ENCODE measurements around the gene OR2M2. TPM values are rescaled to one million over a fixed set of nuclear protein-coding genes. Genes with fewer than 3 reads are reported as not detected.

OR2M2 gene, protein sequence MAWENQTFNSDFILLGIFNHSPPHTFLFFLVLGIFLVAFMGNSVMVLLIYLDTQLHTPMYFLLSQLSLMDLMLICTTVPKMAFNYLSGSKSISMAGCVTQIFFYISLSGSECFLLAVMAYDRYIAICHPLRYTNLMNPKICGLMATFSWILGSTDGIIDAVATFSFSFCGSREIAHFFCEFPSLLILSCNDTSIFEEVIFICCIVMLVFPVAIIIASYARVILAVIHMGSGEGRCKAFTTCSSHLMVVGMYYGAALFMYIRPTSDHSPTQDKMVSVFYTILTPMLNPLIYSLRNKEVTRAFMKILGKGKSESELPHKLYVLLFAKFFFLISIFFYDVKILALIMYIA
- total RNA-seq: not detected in 2 replicates

- Mint-ChIP-seq H3K4me1 (no peaks in the 10 kb centered on the region), H3K27me3 (no peaks in the 10 kb centered on the region), H3K9me3 (no peaks in the 10 kb centered on the region), H3K36me3 (ENCODE audit: low read depth) (no peaks in the 10 kb centered on the region), H3K4me3 (no peak within 1 kb of the TSS), H3K27ac (no peak within 1 kb of the TSS)
- no peak for DNase-seq
- intact Hi-C loops (cut with micrococcal nuclease): no loop called here
Observed at GRCh38 chr1:248174521-248174920, at the start of gene OR2M2. TSS of gene OR2M2 (plus strand) at chr1:248174821. CDS start at chr1:248179986, 5,165 bp downstream.

DNA sequence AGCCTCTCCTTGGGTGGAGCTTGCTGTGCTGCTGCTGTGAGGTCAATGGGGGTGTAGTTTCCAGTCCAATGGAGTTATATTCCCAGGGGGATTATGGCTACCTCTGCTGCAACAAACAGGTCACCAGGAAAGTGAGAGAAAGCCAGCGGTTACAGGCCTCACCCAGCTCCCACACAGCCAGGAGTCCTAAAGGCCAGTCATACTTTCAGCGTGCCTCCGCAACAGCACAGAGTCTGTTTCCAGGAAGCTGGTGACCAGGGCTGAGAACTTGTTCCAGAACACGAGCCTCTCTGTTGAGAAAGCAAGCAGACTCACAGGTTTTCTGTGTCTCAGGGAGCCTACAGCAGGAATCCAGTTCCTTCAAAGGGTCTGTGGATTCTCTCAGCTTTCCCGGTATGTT, 47.0 kb upstream of the OR2M2 start:
- H3K36me3 Mint-ChIP-seq (ENCODE audit: low read depth): no peaks in the 10 kb centered on the region
- no peaks in the 10 kb centered on the region for H3K4me1 Mint-ChIP-seq
- DNase-seq: no peak
- H3K9me3 Mint-ChIP-seq: peaks cover 3% of the 10 kb centered on the region
- no peaks in the 10 kb centered on the region for H3K27me3 Mint-ChIP-seq
- H3K27ac Mint-ChIP-seq: no peak overlapping the region
- no peak overlapping the region for H3K4me3 Mint-ChIP-seq
- intact Hi-C loops (cut with micrococcal nuclease): no loop called here

- Mint-ChIP-seq H3K27ac (no peak overlapping the region), H3K36me3 (ENCODE audit: low read depth) (no peaks in the 10 kb centered on the region), H3K4me3 (no peak overlapping the region), H3K27me3 (no peaks in the 10 kb centered on the region), H3K9me3 (no peaks in the 10 kb centered on the region), H3K4me1 (no peaks in the 10 kb centered on the region)
- DNase-seq: no peak
- intact Hi-C loops (cut with micrococcal nuclease): no loop called here
Observed at GRCh38 chr1:248136811-248137210, 37.8 kb upstream of the OR2M2 start.

DNA sequence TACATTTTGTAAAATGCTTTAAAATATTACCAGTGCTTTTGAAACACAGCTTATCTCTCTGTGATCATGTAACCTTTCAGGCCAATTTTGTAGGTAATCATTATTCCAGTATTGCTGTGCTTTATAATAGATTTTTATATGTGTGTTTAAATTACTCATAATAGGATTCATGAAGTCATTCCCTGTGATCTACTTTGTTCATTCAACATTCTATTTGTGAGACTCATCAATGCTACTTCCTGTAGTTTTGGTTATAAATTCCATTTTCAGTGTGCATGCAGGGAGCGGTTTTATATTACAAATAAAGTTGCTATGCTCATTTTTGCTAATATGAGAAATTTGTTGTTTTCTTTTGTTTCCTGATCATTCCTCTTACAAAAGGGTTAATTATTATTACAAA, 33.8 kb upstream of the OR2M2 start:
- intact Hi-C loops (cut with micrococcal nuclease): no loop called here
- Mint-ChIP-seq H3K4me1 (no peaks in the 10 kb centered on the region), H3K27me3 (no peaks in the 10 kb centered on the region), H3K9me3 (peaks cover 7% of the 10 kb centered on the region), H3K4me3 (no peak overlapping the region), H3K27ac (no peak overlapping the region), H3K36me3 (ENCODE audit: low read depth) (no peaks in the 10 kb centered on the region)
- no peak for DNase-seq

DNA sequence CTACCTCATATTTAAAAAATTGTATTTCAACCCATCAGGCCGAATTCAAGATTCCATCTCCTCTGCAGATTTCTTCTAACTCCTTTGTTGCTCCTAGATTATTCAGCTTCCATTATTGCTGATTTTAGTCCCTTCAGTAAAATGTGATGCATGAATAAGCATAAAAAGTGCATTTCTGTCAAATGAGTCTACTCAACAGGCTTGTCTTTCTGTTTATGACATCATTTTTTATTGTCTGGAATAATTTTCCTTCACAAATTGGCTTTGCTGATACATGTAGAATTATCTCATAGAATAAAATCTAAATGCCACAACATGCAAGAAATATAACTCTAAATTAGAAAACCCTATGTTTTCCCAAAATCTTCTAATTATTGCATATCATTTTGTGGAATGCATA, 31.3 kb upstream of the OR2M2 start:
- DNase-seq: no peak
- H3K4me3 Mint-ChIP-seq: no peak overlapping the region
- H3K27me3 Mint-ChIP-seq: no peaks in the 10 kb centered on the region
- peaks cover 7% of the 10 kb centered on the region for H3K9me3 Mint-ChIP-seq
- no peaks in the 10 kb centered on the region for H3K4me1 Mint-ChIP-seq
- no peak overlapping the region for H3K27ac Mint-ChIP-seq
- H3K36me3 Mint-ChIP-seq (ENCODE audit: low read depth): no peaks in the 10 kb centered on the region
- intact Hi-C loops (cut with micrococcal nuclease): no loop called here

GRCh38 chr1:248144513-248145198, 30.0 kb upstream of the OR2M2 start, which contains the start of gene OR2M5:
TSS of gene OR2M5 (plus strand) at chr1:248145148. CDS start at chr1:248145148, 0 bp downstream.
- H3K4me1 Mint-ChIP-seq: no peaks in the 10 kb centered on the region
- intact Hi-C loops (cut with micrococcal nuclease): no loop called here
- H3K27me3 Mint-ChIP-seq: no peaks in the 10 kb centered on the region
- H3K27ac Mint-ChIP-seq: no peak within 1 kb of the TSS
- H3K9me3 Mint-ChIP-seq: peaks cover 7% of the 10 kb centered on the region
- H3K36me3 Mint-ChIP-seq (ENCODE audit: low read depth): no peaks in the 10 kb centered on the region
- no peak for DNase-seq
- no peak within 1 kb of the TSS for H3K4me3 Mint-ChIP-seq

DNA sequence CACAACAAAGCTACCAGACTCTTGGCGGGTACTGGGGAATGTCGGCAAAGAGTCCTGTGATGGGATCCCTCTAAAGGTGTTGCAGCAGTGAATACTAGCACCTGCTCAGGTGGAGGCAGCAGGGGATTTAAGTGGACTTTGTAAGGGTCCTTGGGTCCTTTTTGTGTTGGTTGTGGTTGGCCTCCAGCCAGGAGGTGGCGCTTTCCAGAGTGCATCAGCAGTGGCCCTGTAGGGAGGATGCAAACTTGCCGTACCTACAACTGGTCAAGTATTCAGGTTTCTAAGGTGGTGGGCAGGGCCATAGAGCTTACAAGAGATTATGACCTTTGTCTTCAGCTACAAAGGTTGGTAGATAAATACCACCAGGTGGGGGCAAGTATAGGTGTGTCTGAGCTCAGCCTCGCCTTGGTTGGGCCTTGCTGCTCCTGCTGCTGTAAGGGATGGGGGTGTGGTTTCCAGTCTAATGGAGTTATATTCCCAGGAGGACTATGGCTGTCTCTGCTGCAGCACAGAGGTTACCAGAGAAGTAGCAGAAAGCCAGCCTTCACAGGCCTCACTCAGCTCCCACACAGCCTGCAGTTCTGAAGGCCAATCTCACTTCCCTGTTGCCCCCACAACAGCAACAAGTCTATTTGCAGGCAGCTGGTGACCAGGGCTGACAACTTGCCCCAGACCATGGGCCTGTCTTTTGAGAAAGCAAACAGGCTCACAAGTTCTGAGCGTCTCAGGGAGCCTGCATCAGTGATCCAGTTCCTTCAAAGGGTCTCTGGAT, 22.4 kb upstream of the OR2M2 start:
- Mint-ChIP-seq H3K27ac (no peak overlapping the region), H3K27me3 (no peaks in the 10 kb centered on the region), H3K9me3 (no peaks in the 10 kb centered on the region), H3K4me3 (no peak overlapping the region), H3K4me1 (no peaks in the 10 kb centered on the region), H3K36me3 (ENCODE audit: low read depth) (no peaks in the 10 kb centered on the region)
- DNase-seq: no peak
- intact Hi-C loops (cut with micrococcal nuclease): no loop called here

DNA sequence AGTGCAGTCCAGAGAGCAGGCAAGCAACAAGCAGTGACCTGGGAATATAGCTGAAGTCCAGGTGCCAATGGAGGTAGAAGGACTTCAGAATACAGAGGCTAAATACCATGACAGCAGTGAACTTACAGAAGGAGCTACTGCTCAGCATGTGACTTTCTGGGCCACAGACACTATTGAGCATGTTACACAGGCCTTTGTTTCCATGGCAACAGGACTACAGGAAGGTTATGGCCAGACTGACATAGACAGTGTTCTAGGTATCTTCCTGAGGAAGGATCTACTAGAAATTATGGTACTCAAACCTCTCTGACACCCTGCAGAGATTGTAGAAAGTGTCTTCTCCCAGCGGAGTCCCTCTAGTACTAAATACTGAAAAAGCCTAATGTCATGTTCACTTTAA, 18.7 kb upstream of the OR2M2 start:
- Mint-ChIP-seq H3K27me3 (no peaks in the 10 kb centered on the region), H3K27ac (no peak overlapping the region), H3K4me3 (no peak overlapping the region), H3K36me3 (ENCODE audit: low read depth) (no peaks in the 10 kb centered on the region), H3K9me3 (no peaks in the 10 kb centered on the region), H3K4me1 (no peaks in the 10 kb centered on the region)
- no peak for DNase-seq
- intact Hi-C loops (cut with micrococcal nuclease): no loop called here

DNA sequence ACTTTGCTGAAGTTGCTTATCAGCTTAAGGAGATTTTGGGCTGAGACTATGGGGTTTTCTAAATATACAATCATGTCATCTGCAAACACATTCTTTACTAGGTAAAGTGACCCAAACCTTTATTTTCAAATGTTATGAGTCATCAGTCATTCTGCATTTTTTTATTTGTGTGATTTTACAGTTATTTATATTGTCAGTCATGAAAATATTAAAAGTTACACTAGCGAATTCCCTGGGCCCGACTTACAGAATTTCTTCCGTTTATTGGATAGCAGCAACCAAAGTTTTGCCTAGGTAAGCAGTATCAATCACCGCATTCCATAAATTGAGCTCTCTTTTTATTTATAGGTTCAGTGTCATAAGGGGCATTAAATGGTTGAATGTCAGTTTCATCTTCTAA, 15.9 kb upstream of the OR2M2 start:
- Mint-ChIP-seq H3K36me3 (ENCODE audit: low read depth) (no peaks in the 10 kb centered on the region), H3K9me3 (no peaks in the 10 kb centered on the region), H3K4me1 (no peaks in the 10 kb centered on the region), H3K27me3 (no peaks in the 10 kb centered on the region), H3K4me3 (no peak overlapping the region), H3K27ac (no peak overlapping the region)
- intact Hi-C loops (cut with micrococcal nuclease): no loop called here
- DNase-seq: no peak

DNA sequence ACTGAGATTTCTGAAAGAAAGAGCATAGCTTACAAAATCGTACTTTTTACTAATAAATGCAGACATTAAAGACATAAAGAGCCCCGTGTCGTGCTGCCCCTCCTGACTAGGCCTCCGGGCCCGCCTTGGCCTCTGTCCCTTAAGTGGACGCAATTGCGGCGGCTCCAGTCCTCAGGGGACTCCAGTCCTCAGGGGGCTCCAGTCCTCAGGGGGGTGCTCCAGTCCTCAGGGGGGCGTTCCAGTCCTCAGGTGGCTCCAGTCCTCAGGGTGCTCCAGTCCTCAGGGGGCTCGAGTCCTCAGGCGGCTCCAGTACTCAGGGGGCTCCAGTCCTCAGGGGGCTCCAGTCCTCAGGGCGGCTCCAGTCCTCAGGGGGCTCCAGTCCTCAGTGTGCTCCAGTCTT, 10.6 kb upstream of the OR2M2 start:
- Mint-ChIP-seq H3K27ac (no peak overlapping the region), H3K27me3 (no peaks in the 10 kb centered on the region), H3K4me1 (no peaks in the 10 kb centered on the region), H3K36me3 (ENCODE audit: low read depth) (no peaks in the 10 kb centered on the region), H3K4me3 (no peak overlapping the region), H3K9me3 (no peaks in the 10 kb centered on the region)
- intact Hi-C loops (cut with micrococcal nuclease): no loop called here
- no peak for DNase-seq

GRCh38 chr1:248165186-248165585, 9.4 kb upstream of the OR2M2 start:
- intact Hi-C loops (cut with micrococcal nuclease): no loop called here
- H3K4me3 Mint-ChIP-seq: no peak overlapping the region
- no peaks in the 10 kb centered on the region for H3K4me1 Mint-ChIP-seq
- no peaks in the 10 kb centered on the region for H3K9me3 Mint-ChIP-seq
- no peaks in the 10 kb centered on the region for H3K27me3 Mint-ChIP-seq
- H3K27ac Mint-ChIP-seq: no peak overlapping the region
- no peak for DNase-seq
- H3K36me3 Mint-ChIP-seq (ENCODE audit: low read depth): no peaks in the 10 kb centered on the region

DNA sequence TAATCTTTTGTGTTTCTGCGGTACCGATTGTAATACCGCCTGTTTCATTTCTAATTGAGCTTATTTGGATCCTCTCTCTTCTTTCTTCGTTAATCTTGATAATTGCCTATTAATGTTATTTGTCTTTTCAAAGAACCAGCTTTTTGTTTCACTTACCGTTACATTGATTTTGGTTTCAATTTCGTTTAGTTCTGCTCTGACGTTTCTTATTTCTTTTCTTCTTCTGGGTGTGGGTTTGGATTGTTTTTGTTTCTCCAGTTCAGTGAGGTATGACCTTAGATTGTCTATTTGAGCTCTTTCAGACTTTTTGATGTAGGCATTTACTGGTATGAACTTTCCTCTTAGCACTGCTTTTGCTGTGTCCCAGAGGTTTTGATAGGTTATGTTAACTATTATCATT, 9.4 kb downstream of the OR2M2 start:
- no peak for DNase-seq
- no peaks in the 10 kb centered on the region for H3K4me1 Mint-ChIP-seq
- H3K27me3 Mint-ChIP-seq: no peaks in the 10 kb centered on the region
- H3K36me3 Mint-ChIP-seq (ENCODE audit: low read depth): no peaks in the 10 kb centered on the region
- intact Hi-C loops (cut with micrococcal nuclease): no loop called here
- H3K4me3 Mint-ChIP-seq: no peak overlapping the region
- no peak overlapping the region for H3K27ac Mint-ChIP-seq
- H3K9me3 Mint-ChIP-seq: peaks cover 3% of the 10 kb centered on the region

DNA sequence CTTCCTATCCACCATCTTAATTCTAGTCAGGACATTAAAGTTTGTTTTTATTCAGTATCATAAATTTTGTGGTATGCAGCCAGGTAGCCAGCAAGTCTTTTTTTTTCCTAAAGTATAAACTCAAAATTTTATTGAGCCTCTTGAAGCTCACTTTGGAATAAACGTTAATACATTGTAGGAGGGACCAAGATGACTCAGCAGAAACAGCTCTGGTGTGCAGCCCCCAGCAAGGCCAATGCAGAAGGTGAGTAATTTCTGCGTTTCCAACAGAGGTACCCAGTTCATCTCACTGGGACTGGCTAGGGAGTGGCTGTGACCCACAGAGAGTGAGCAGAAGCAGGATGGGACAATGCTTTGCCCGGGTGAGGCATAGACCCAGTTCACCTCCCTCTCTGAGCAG, 12.7 kb downstream of the OR2M2 start:
- Mint-ChIP-seq H3K9me3 (no peaks in the 10 kb centered on the region), H3K27me3 (no peaks in the 10 kb centered on the region), H3K4me3 (no peak overlapping the region), H3K4me1 (no peaks in the 10 kb centered on the region), H3K36me3 (ENCODE audit: low read depth) (no peaks in the 10 kb centered on the region), H3K27ac (no peak overlapping the region)
- intact Hi-C loops (cut with micrococcal nuclease): no loop called here
- no peak for DNase-seq

- H3K36me3 Mint-ChIP-seq (ENCODE audit: low read depth): no peaks in the 10 kb centered on the region
- H3K27ac Mint-ChIP-seq: no peak overlapping the region
- intact Hi-C loops (cut with micrococcal nuclease): no loop called here
- no peaks in the 10 kb centered on the region for H3K4me1 Mint-ChIP-seq
- H3K9me3 Mint-ChIP-seq: peaks cover 4% of the 10 kb centered on the region
- no peak for DNase-seq
- H3K27me3 Mint-ChIP-seq: no peaks in the 10 kb centered on the region
- no peak overlapping the region for H3K4me3 Mint-ChIP-seq
Observed at GRCh38 chr1:248189026-248189425, 14.4 kb downstream of the OR2M2 start.

All from activated CD4-positive, alpha-beta T cell treated with anti-CD3 and anti-CD28 coated beads, Interleukin-2, amount 10 ng/mL, durations not matched to agents 24 days and 14 days (primary cell).